KMS-11 (cell line): ENCODE measurements around the gene HEY2.

Experiments used
- H2AFZ ChIP-seq: fragments of 200-600 bp; sonication (generic); 2 replicates; pipeline ENCODE4 v1.6.1; 2016; ENCODE audit warnings: antibody characterized with exemption, mixed run types, low read depth
- H3K27ac ChIP-seq: fragments of 200-600 bp; sonication (generic); 2 replicates; pipeline ENCODE4 v1.6.1; 2016; ENCODE audit warnings: mild to moderate bottlenecking, mixed run types
- H3K27me3 ChIP-seq: fragments of 200-600 bp; sonication (generic); 2 replicates; pipeline ENCODE4 v1.6.1; 2017; ENCODE audit warnings: mild to moderate bottlenecking, low read depth, mixed run types, moderate library complexity; ENCODE audit not compliant: insufficient read depth
- H3K36me3 ChIP-seq: fragments of 200-600 bp; sonication (generic); 2 replicates; pipeline ENCODE4 v1.6.1; 2017; ENCODE audit warnings: mild to moderate bottlenecking, mixed run types; ENCODE audit not compliant: insufficient read depth
- H3K4me1 ChIP-seq: fragments of 200-600 bp; sonication (generic); 2 replicates; pipeline ENCODE4 v1.6.1; 2016; ENCODE audit warnings: mild to moderate bottlenecking, low read depth, mixed run types; ENCODE audit not compliant: poor library complexity, severe bottlenecking
- H3K4me2 ChIP-seq: fragments of 200-600 bp; sonication (generic); 2 replicates; pipeline ENCODE4 v1.7.0; 2016; ENCODE audit warnings: mild to moderate bottlenecking, mixed run types
- H3K4me3 ChIP-seq: fragments of 200-600 bp; sonication (generic); IDR thresholded peaks from 2 replicates; pipeline ENCODE4 v1.6.1; 2017; ENCODE audit warnings: low read depth, low read length, mixed read lengths; ENCODE audit not compliant: insufficient read depth
- H3K79me2 ChIP-seq: fragments of 200-600 bp; sonication (generic); 2 replicates; pipeline ENCODE4 v1.6.1; 2016; ENCODE audit warnings: low read depth, mixed run types; ENCODE audit not compliant: insufficient read depth
- H3K9ac ChIP-seq: fragments of 200-600 bp; sonication (generic); 2 replicates; pipeline ENCODE4 v1.6.1; 2016; ENCODE audit warnings: mild to moderate bottlenecking, mixed run types
- H4K20me1 ChIP-seq: fragments of 200-600 bp; sonication (generic); 2 replicates; pipeline ENCODE4 v1.6.1; 2016; ENCODE audit warnings: mild to moderate bottlenecking, mixed run types; ENCODE audit not compliant: insufficient read depth
- TF ChIP-seq, protein P1 (sequence below): fragments of 200-600 bp; sonication (generic); conservative IDR thresholded peaks from 2 replicates; pipeline ENCODE4 v1.6.1; 2017; ENCODE audit warnings: low read depth, mild to moderate bottlenecking, antibody characterized with exemption, low read length, moderate library complexity, mixed read lengths

HEY2 gene

DNA sequence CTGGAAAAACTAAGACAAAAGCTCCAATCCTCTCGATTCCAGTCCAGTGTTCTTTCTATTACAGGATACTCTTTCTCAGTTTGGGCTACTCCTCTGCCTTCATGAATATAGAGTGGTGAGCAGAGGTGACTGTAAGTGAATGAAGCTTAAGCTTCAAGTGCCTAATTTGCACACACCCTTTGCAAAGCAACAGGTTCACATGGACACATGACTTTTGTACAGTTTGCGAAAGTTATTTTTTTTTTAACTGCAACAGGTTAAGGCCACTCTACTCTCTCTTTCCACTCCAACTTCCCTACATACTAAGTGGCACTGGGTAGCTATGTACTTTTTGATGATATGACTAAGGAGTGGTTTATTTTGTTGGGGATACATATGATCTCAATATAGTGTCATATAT, 19.4 kb upstream of the HEY2 start:
- no peaks in the 10 kb centered on the region for H4K20me1 ChIP-seq
- H3K4me3 ChIP-seq, result no peak overlapping the region
- no peaks in the 10 kb centered on the region for H3K4me1 ChIP-seq
- H3K9ac ChIP-seq, result no peak overlapping the region
- H3K27ac ChIP-seq, result no peak overlapping the region
- no peaks in the 10 kb centered on the region for H3K27me3 ChIP-seq
- H3K79me2 ChIP-seq, result no peaks in the 10 kb centered on the region
- no peak overlapping the region for H3K4me2 ChIP-seq
- TF ChIP-seq, protein P1, sequence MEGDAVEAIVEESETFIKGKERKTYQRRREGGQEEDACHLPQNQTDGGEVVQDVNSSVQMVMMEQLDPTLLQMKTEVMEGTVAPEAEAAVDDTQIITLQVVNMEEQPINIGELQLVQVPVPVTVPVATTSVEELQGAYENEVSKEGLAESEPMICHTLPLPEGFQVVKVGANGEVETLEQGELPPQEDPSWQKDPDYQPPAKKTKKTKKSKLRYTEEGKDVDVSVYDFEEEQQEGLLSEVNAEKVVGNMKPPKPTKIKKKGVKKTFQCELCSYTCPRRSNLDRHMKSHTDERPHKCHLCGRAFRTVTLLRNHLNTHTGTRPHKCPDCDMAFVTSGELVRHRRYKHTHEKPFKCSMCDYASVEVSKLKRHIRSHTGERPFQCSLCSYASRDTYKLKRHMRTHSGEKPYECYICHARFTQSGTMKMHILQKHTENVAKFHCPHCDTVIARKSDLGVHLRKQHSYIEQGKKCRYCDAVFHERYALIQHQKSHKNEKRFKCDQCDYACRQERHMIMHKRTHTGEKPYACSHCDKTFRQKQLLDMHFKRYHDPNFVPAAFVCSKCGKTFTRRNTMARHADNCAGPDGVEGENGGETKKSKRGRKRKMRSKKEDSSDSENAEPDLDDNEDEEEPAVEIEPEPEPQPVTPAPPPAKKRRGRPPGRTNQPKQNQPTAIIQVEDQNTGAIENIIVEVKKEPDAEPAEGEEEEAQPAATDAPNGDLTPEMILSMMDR, result no peak
- no peak overlapping the region for H2AFZ ChIP-seq
- no peaks in the 10 kb centered on the region for H3K36me3 ChIP-seq

DNA sequence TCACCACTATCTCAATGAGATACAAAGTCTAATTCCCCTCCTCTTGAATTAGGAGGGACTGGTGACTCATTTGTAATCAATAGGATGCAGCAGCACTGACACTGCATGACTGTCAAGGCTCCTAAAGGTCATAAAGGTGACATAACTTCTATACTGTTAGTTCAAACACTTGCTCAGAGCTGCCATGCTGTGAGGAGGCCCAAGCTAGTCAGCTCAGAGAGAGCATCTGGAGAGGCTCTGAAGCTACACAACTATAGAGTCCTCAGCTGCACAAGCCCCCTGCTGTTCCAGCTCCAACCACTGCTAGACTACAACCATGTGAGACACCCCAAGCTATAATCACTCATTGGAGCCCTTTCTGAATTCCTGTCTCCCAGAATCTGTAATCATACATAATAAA, 17.0 kb upstream of the HEY2 start:
- Histone ChIP-seq H3K4me2 (no peak overlapping the region), H2AFZ (no peak overlapping the region), H3K27ac (no peak overlapping the region), H3K4me1 (no peaks in the 10 kb centered on the region), H3K27me3 (no peaks in the 10 kb centered on the region), H3K36me3 (no peaks in the 10 kb centered on the region), H3K9ac (no peak overlapping the region), H3K4me3 (no peak overlapping the region), H3K79me2 (no peaks in the 10 kb centered on the region), H4K20me1 (no peaks in the 10 kb centered on the region)
- TF ChIP-seq, protein P1, result no peak

DNA sequence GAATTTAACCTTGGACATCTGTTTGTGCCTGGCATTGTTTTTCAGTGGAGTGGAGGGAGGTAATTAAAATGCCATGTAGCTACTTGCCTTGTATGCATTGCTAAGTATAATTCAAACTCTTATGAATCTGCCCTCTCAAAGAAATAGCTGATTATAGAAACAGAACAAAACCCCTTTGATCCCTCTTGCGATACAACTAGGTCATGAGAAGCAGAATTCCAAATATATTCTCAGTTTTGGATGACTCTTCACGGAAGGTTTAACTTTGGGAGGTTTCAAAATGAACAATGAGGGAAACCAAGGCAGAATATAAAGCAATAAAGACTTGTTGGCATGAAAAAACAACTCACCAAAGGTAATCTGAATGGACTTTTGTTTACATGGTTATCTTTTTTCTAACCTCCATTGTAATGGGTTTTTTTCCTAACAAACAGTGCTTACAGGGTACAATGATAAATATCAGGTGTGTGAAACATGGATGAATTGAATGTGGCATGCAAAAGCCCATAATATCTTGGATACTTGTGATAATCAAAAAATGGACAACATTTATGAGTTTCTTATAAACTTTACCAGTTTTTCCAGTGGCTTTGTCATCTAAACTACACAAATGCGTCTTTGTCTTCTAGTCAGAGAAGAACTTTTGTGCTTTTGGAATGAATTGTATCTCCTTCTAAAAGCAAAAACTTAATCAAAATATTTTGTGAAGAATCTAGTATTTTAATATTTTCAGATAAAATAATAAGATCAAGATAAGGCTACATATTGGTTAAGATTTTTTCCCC, 15.7 kb upstream of the HEY2 start:
- no peak overlapping the region for H2AFZ ChIP-seq
- no peak overlapping the region for H3K9ac ChIP-seq
- H3K36me3 ChIP-seq, result no peaks in the 10 kb centered on the region
- no peaks in the 10 kb centered on the region for H3K4me1 ChIP-seq
- H3K4me2 ChIP-seq, result no peak overlapping the region
- H3K79me2 ChIP-seq, result no peaks in the 10 kb centered on the region
- no peaks in the 10 kb centered on the region for H4K20me1 ChIP-seq
- TF ChIP-seq, protein P1, result no peak
- H3K27me3 ChIP-seq, result no peaks in the 10 kb centered on the region
- no peak overlapping the region for H3K4me3 ChIP-seq
- H3K27ac ChIP-seq, result no peak overlapping the region

DNA sequence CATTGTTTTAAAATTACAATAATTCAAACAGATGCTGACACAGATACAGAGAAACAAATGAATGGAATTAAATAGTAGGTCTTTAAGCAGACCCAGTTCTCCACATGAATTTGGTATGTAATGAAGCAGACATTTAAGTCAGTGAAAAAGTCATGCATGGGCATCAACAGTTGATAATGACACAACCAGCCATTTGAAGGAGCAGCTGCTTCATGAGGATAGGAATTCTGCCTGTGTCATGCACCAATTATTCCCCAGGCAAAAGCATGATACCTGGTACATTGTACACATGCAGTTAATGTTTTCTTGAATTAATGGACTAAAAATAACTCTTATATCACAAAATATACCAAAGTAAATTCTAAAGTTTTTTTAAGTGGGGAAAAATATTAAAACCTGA, 11.2 kb upstream of the HEY2 start:
- H3K27me3 ChIP-seq, result no peaks in the 10 kb centered on the region
- TF ChIP-seq, protein P1, result no peak
- no peak overlapping the region for H3K4me3 ChIP-seq
- no peak overlapping the region for H3K27ac ChIP-seq
- no peaks in the 10 kb centered on the region for H3K36me3 ChIP-seq
- H2AFZ ChIP-seq, result no peak overlapping the region
- no peak overlapping the region for H3K9ac ChIP-seq
- no peaks in the 10 kb centered on the region for H4K20me1 ChIP-seq
- no peak overlapping the region for H3K4me2 ChIP-seq
- H3K4me1 ChIP-seq, result no peaks in the 10 kb centered on the region
- no peaks in the 10 kb centered on the region for H3K79me2 ChIP-seq
